MM.1S (cell line): ENCODE data around the gene RADIL.

Source experiments
- DNase-seq: peaks from one replicate; pipeline ENCODE4 v3.0.0-alpha.2; 2015
- H2AFZ ChIP-seq: fragments of 300-600 bp; sonication (generic); 2 replicates; pipeline ENCODE4 v1.6.0; 2016; ENCODE audit warnings: antibody characterized with exemption, low read length
- H3F3A ChIP-seq: fragments of 300-600 bp; sonication (generic); 2 replicates; pipeline ENCODE4 v1.6.1; 2016; ENCODE audit warnings: mild to moderate bottlenecking, antibody characterized with exemption, low read length, moderate library complexity, mixed read lengths; ENCODE audit not compliant: insufficient read depth
- H3K27ac ChIP-seq: fragments of 300-600 bp; sonication (generic); 2 replicates; pipeline ENCODE4 v1.5.1; 2016; ENCODE audit warnings: mild to moderate bottlenecking, low read length
- H3K27me3 ChIP-seq: fragments of 300-600 bp; sonication (generic); replicated peaks from 2 replicates; pipeline ENCODE4 v1.6.0; 2016; ENCODE audit warnings: low read length; ENCODE audit not compliant: insufficient read depth
- H3K36me3 ChIP-seq: fragments of 300-600 bp; sonication (generic); replicated peaks from 2 replicates; pipeline ENCODE4 v1.6.1; 2016; ENCODE audit warnings: mild to moderate bottlenecking, low read length, mixed read lengths; ENCODE audit not compliant: insufficient read depth
- H3K4me1 ChIP-seq: fragments of 300-600 bp; sonication (generic); 2 replicates; pipeline ENCODE4 v1.6.1; 2016; ENCODE audit warnings: low read length, mixed read lengths
- H3K4me2 ChIP-seq: fragments of 300-600 bp; sonication (generic); 2 replicates; pipeline ENCODE4 v1.6.0; 2016; ENCODE audit warnings: low read depth, low read length
- H3K4me3 ChIP-seq: fragments of 300-600 bp; sonication (generic); 2 replicates; pipeline ENCODE4 v1.5.1; 2016; ENCODE audit warnings: low read length, mixed read lengths
- H3K79me2 ChIP-seq: fragments of 300-600 bp; sonication (generic); 2 replicates; pipeline ENCODE4 v1.6.1; 2016; ENCODE audit warnings: mixed run types, low read length, mixed read lengths
- H3K9ac ChIP-seq: fragments of 300-600 bp; sonication (generic); 2 replicates; pipeline ENCODE4 v1.6.1; 2016; ENCODE audit warnings: low read length, mixed read lengths
- H3K9me2 ChIP-seq: fragments of 300-600 bp; sonication (generic); replicated peaks from 2 replicates; pipeline ENCODE4 v1.6.1; 2016; ENCODE audit warnings: mild to moderate bottlenecking, low read length, mixed read lengths; ENCODE audit not compliant: insufficient read depth
- H3K9me3 ChIP-seq: fragments of 300-600 bp; sonication (generic); replicated peaks from 2 replicates; pipeline ENCODE4 v1.6.1; 2016; ENCODE audit warnings: mild to moderate bottlenecking, low read length, mixed read lengths; ENCODE audit not compliant: insufficient read depth
- H4K20me1 ChIP-seq: fragments of 300-600 bp; sonication (generic); 2 replicates; pipeline ENCODE4 v1.6.1; 2016; ENCODE audit warnings: mild to moderate bottlenecking, low read length, moderate library complexity, mixed read lengths; ENCODE audit not compliant: insufficient read depth
- EZH2 ChIP-seq: fragments of 300-600 bp; sonication (generic); optimal IDR thresholded peaks from 2 replicates; pipeline ENCODE3; 2017; ENCODE audit warnings: low read depth, mild to moderate bottlenecking, antibody characterized with exemption, low read length, mixed read lengths
- EZH2phosphoT487 ChIP-seq: fragments of 300-600 bp; sonication (generic); IDR thresholded peaks from 2 replicates; pipeline ENCODE4 v1.6.1; 2018; ENCODE audit warnings: antibody characterized with exemption, low read length
- TF ChIP-seq, protein P1 (sequence below): fragments of 300-600 bp; sonication (generic); IDR thresholded peaks from 2 replicates; pipeline ENCODE4 v1.5.1; 2016; ENCODE audit warnings: antibody characterized with exemption, low read length, mixed read lengths

RADIL gene

DNA sequence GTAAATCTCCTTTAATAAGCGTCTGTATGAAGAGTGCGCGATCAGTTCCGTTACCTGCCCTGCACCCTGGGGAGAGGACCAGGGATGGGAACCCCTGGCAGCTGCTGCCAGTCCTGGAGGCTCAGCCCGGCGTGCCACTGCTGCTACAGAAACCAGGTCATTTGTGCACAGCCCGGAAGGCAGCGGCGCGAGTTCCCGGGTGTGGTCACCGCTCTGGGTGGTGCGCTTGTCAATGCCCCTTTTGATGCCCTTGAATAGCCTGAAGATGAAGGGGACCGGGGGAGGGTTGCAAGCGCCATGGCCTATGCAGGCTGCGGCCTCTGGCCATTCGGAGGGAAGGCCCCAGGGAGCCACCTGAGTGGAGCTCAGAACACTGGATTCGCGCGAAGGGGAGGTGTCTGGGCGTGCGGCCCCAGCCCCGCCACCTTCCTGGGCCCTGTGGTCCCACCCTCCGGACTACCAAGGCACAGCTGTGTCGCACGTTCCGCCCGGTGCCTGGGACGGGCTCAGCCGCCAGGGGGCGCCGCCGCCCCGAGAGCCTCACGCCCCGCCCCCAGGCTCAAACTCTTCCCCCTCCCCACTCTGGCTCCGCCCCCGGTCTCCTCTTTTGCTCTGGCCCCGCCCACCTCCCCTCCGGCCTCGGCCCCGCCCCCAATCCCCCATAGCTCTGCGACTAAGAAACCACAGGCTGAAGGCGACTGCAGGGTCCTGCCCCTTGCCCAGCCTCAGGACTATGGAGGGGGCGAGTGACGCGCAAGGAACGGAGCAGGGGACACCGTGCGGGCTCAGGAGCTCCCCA is 91.6 kb downstream of the RADIL start:
- Histone ChIP-seq H3K4me3 (no peak overlapping the region), H3K4me2 (no peak overlapping the region), H3K27ac (no peak overlapping the region), H3K9ac (no peak overlapping the region), H3K27me3 (no peaks in the 10 kb centered on the region), H3K9me2 (no peaks in the 10 kb centered on the region), H2AFZ (no peak overlapping the region), H3K79me2 (no peaks in the 10 kb centered on the region), H3K9me3 (no peaks in the 10 kb centered on the region), H3K4me1 (no peaks in the 10 kb centered on the region), H3F3A (no peaks in the 10 kb centered on the region), H3K36me3 (no peaks in the 10 kb centered on the region), H4K20me1 (no peaks in the 10 kb centered on the region)
- no peak for DNase-seq
- no peak for TF ChIP-seq EZH2
- TF ChIP-seq, protein P1, sequence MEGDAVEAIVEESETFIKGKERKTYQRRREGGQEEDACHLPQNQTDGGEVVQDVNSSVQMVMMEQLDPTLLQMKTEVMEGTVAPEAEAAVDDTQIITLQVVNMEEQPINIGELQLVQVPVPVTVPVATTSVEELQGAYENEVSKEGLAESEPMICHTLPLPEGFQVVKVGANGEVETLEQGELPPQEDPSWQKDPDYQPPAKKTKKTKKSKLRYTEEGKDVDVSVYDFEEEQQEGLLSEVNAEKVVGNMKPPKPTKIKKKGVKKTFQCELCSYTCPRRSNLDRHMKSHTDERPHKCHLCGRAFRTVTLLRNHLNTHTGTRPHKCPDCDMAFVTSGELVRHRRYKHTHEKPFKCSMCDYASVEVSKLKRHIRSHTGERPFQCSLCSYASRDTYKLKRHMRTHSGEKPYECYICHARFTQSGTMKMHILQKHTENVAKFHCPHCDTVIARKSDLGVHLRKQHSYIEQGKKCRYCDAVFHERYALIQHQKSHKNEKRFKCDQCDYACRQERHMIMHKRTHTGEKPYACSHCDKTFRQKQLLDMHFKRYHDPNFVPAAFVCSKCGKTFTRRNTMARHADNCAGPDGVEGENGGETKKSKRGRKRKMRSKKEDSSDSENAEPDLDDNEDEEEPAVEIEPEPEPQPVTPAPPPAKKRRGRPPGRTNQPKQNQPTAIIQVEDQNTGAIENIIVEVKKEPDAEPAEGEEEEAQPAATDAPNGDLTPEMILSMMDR = peak; percentile 23

DNA sequence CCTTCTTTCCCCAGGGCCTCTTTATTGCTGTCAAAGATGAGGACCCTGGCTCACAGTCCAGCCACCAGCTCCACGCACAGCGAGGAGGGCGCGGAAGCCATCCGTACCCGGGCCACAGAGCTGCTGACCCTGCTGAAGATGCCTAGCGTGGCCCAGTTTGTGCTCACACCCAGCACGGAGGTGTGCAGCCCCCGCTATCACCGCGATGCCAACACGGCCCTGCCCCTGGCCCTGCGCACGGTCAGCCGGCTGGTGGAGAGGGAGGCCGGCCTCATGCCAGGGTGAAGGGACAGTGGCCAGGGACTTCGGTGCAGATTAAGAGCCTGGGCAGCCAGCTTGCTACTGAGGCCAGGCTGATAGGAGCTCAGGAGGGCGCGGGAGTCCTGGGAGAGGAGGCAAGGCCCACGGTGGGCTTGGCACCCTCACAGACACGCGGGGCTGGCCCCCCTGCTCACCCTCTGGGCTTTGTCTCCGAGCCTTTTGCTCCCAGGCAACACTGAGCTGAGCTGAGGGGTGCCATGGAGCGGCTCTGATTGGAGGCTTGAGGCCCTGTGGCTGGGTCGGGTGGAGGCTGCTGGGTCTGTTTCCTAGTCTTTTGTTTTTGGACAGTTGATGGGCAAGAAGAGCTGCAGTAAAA is 92.3 kb downstream of the RADIL start:
- DNase-seq = no peak
- Histone ChIP-seq H3K4me3 (no peak overlapping the region), H3K36me3 (no peaks in the 10 kb centered on the region), H4K20me1 (no peaks in the 10 kb centered on the region), H3K79me2 (no peaks in the 10 kb centered on the region), H3K4me1 (no peaks in the 10 kb centered on the region), H3K9me2 (no peaks in the 10 kb centered on the region), H3K9ac (no peak overlapping the region), H3K4me2 (no peak overlapping the region), H3F3A (no peaks in the 10 kb centered on the region), H3K27ac (no peak overlapping the region), H3K9me3 (no peaks in the 10 kb centered on the region), H3K27me3 (no peaks in the 10 kb centered on the region), H2AFZ (no peak overlapping the region)
- TF ChIP-seq EZH2phosphoT487 (no peak), EZH2 (no peak)
- TF ChIP-seq, protein P1 = no peak

DNA sequence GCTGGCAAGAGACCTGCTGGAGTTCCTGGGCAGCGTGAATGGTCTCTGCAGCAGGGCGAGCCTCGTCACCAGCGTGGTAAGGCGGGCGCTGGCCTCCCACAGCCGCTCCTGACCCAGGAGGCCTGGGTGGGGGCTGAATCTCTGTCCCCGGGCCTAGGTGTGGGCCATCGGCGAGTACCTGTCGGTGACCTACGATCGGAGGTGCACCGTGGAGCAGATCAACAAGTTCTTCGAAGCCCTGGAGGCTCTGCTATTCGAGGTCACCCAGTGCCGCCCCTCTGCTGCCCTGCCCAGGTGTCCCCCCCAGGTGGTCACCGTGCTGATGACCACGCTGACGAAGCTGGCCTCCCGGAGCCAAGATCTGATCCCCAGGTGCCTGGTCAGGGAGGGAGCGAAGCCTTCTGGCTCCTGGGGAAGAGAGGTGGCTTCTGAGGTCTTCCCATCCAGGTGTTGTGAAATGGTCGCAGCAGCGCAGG is 93.0 kb downstream of the RADIL start:
- Histone ChIP-seq H4K20me1 (no peaks in the 10 kb centered on the region), H3K9ac (no peak overlapping the region), H3K79me2 (no peaks in the 10 kb centered on the region), H3K9me2 (no peaks in the 10 kb centered on the region), H2AFZ (no peak overlapping the region), H3K27me3 (no peaks in the 10 kb centered on the region), H3K36me3 (no peaks in the 10 kb centered on the region), H3K4me1 (no peaks in the 10 kb centered on the region), H3K27ac (no peak overlapping the region), H3F3A (no peaks in the 10 kb centered on the region), H3K4me3 (no peak overlapping the region), H3K4me2 (no peak overlapping the region), H3K9me3 (no peaks in the 10 kb centered on the region)
- no peak for DNase-seq
- TF ChIP-seq EZH2 (no peak), EZH2phosphoT487 (no peak)
- TF ChIP-seq, protein P1 = no peak
